Transverse colon (tissue), 4 donors: Measurements from ENCODE around the gene MSANTD2. TPM values are rescaled to one million over a fixed set of nuclear protein-coding genes. Genes with fewer than 3 reads are reported as not detected.

Source experiments
- DNase-seq: peaks from one replicate; pipeline ENCODE4 v3.0.0-alpha.2; 2019
- H3K27ac ChIP-seq, 4 donors: fragments of 200-600 bp; sonication (generic); 2 replicates each; pipeline ENCODE4 v1.5.1; 2016 to 2018; ENCODE audit warnings: inconsistent platforms in 4 of 4
- H3K27me3 ChIP-seq: fragments of 200-600 bp; sonication (generic); 2 replicates; pipeline ENCODE4 v1.5.1; 2017; ENCODE audit warnings: inconsistent platforms
- H3K36me3 ChIP-seq, 4 donors: fragments of 200-600 bp; sonication (generic); 2 replicates each; pipeline ENCODE4 v1.5.1; 2017 to 2019; ENCODE audit warnings: inconsistent platforms in 4 of 4
- H3K4me1 ChIP-seq, 4 donors: fragments of 200-600 bp; sonication (generic); 2 replicates each; pipeline ENCODE4 v1.5.1; 2017 to 2020; ENCODE audit warnings: inconsistent platforms in 4 of 4
- H3K4me3 ChIP-seq, 4 donors: fragments of 200-600 bp; sonication (generic); 1 replicate in 1 of 4; 2 replicates in 3 of 4; pipeline versions ENCODE4 v1.5.1 to v1.6.1; 2017 to 2019; ENCODE audit warnings: inconsistent platforms in 4 of 4
- H3K9me3 ChIP-seq, 2 donors: fragments of 200-600 bp; sonication (generic); 2 replicates each; pipeline ENCODE4 v1.5.1; 2017 to 2019; ENCODE audit warnings: inconsistent platforms in 2 of 2
- EP300 ChIP-seq: sonication (generic); formaldehyde crosslinking; IDR thresholded peaks from one replicate; pipeline ENCODE4 v1.6.1; 2017; ENCODE audit warnings: antibody characterized with exemption, low read depth
- POLR2A ChIP-seq: fragments of 450-650 bp; IDR thresholded peaks from one replicate; pipeline ENCODE4 v1.6.1; 2016; ENCODE audit warnings: antibody characterized with exemption, mild to moderate bottlenecking, moderate library complexity
- POLR2AphosphoS5 ChIP-seq, 3 donors: sonication (generic); formaldehyde crosslinking; IDR thresholded peaks; one replicate each; pipeline ENCODE4 v1.6.1; 2016; ENCODE audit warnings: antibody characterized with exemption in 3 of 3
- WGBS, 2 donors: methylation state at CpG; one replicate each; pipeline ENCODE4 v1.1.5; 2018; ENCODE audit warnings: low coverage in 1 of 2; 5-methylcytosine and 5-hydroxymethylcytosine counted together
- in situ Hi-C, 4 donors: fragments of 200-750 bp; cut with MboI; loops; one replicate each; pipeline versions ENCODE4 v1.15.0 to v1.15.1; 2017; ENCODE audit warnings: low sequenced_read_pairs in 3 of 4, low pct_ligation_motif_present in 1 of 4, low pct_unique_long_range_greater_than_20kb in 1 of 4
- intact Hi-C: fragments of 100-400 bp; cut with DNase I; formaldehyde crosslinking; loops from one replicate; pipeline ENCODE4 v1.15.1; 2023; ENCODE audit warnings: low total_unique reads
- total RNA-seq, 4 donors: library from RNA; depleted of rRNA; stranded (reverse); fragments of >200 nt; gene quantifications; one replicate each; pipeline ENCODE4 v1.1.0, GENCODE V29; 2016
- TF ChIP-seq, protein P1 (sequence below), 5 experiments: fragments of 200-600 bp in 3 of 5; fragments of 450-650 bp in 2 of 5; sonication (generic) in 3 of 5; IDR thresholded peaks; 1 replicate in 2 of 5; 2 replicates in 3 of 5; pipeline ENCODE4 v1.5.1; 2016 to 2017; ENCODE audit warnings: antibody characterized with exemption in 5 of 5, inconsistent platforms in 3 of 5, mild to moderate bottlenecking in 2 of 5, moderate library complexity in 1 of 5

MSANTD2 gene
- total RNA-seq, 4 donors from 2014 or later, result 8.1 to 40.0 (median 15.1) TPM

- no peak for DNase-seq
- Histone ChIP-seq H3K9me3 (no peaks in the 10 kb centered on the region), H3K36me3 (no peaks in the 10 kb centered on the region), H3K27me3 (no peaks in the 10 kb centered on the region), H3K4me1 (peaks cover 5 to 31% (median 20%) of the 10 kb centered on the region in 4 donors), H3K27ac (peak overlapping the region in 1 of 4 donors; percentile 94), H3K4me3 (no peak overlapping the region)
- intact Hi-C loops, result no loop called here
- in situ Hi-C loops, result no loop called here
- TF ChIP-seq POLR2A (no peak), POLR2AphosphoS5 (IDR thresholded peaks at IDR 0.05) (no peak), EP300 (no peak)
- TF ChIP-seq, protein P1, sequence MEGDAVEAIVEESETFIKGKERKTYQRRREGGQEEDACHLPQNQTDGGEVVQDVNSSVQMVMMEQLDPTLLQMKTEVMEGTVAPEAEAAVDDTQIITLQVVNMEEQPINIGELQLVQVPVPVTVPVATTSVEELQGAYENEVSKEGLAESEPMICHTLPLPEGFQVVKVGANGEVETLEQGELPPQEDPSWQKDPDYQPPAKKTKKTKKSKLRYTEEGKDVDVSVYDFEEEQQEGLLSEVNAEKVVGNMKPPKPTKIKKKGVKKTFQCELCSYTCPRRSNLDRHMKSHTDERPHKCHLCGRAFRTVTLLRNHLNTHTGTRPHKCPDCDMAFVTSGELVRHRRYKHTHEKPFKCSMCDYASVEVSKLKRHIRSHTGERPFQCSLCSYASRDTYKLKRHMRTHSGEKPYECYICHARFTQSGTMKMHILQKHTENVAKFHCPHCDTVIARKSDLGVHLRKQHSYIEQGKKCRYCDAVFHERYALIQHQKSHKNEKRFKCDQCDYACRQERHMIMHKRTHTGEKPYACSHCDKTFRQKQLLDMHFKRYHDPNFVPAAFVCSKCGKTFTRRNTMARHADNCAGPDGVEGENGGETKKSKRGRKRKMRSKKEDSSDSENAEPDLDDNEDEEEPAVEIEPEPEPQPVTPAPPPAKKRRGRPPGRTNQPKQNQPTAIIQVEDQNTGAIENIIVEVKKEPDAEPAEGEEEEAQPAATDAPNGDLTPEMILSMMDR (IDR thresholded peaks at IDR 0.05), result no peak
- 75 to 88% methylated on average over 7 to 8 of the region's 8 CpGs for WGBS, 2 donors
Measured at GRCh38 chr11:124801636-124802312, 1.6 kb upstream of the MSANTD2 start.

DNA sequence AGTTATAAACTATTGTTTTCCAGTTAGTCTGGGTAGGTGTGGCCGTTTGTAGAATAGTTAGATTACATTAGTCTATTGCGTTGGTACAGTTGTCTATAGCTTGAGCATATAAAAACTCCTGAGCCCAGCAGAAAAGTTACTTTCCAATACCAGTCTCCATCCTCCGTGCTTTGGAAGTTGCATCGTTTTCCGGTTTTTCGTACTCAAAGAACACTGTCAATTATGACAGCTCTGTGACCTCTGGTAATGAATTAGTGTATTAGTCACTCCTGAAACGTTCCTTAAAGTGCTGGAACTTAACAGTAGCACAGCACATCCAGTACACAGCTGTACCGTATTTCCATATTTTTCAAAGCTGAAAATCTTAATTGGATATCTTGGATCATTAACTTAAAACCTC lies 808 bp upstream of the MSANTD2 start:
- Histone ChIP-seq H3K4me1 (peaks cover 5 to 31% (median 20%) of the 10 kb centered on the region in 4 donors), H3K27ac (peak overlapping the region; percentile 94 to 98 (median 96)), H3K9me3 (no peaks in the 10 kb centered on the region), H3K36me3 (no peaks in the 10 kb centered on the region), H3K4me3 (peak overlapping the region; percentile 84 to 97 (median 90)), H3K27me3 (no peaks in the 10 kb centered on the region)
- intact Hi-C loops, result no loop called here
- TF ChIP-seq EP300, result no peak
- TF ChIP-seq, protein P1 (IDR thresholded peaks at IDR 0.05), result no peak
- no peak for TF ChIP-seq POLR2A
- no peak for TF ChIP-seq POLR2AphosphoS5 (IDR thresholded peaks at IDR 0.05)
- WGBS, 2 donors, result 2 to 8% methylated on average over 7 to 8 of the region's 8 CpGs
- in situ Hi-C loops, result no loop called here
- DNase-seq, result no peak

DNA sequence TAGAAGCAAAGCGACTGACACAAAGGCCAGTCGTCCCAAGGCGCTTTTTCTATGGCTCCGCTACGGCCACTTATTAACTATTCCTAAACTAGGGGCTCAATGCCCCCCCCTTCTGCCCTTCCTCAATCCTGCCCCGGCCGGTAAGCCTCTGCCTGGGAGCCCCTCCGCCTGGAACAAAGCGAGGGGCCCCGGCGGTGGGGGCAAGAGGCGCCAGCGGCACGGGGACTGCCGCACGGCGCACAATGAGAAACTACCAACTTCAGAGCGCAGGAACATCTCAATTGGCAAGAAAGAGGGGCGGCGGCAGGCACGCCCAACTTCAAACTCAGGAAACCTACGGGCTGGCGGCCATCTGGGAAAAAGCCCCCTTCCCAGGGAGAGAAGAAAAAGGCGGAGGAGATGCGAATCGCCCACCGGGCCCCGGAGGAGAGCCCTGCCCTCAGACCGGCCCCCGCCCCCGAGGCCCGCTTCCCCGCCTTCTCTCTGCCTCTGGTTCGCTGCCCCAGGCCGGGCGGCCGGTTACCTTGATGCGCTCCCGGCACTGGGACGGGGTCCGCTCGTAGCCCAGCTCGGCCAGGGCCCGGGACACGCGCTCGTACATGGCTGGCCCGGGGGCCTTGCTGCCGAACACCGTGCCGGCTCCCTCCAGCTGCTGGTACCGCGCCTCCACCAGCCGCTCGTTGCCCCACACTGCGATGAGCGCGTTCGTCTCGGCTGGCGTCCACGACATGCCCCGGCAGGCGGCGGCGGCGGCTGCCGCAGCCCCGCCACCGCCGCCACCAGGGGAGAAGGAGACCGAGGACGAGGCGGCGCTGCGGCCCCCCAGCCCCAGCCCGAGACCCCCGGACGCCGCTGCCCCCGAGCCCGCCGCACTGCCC lies 619 bp downstream of the MSANTD2 start:
- Histone ChIP-seq H3K27me3 (no peaks in the 10 kb centered on the region), H3K36me3 (no peaks in the 10 kb centered on the region), H3K4me1 (peaks cover 5 to 31% (median 20%) of the 10 kb centered on the region in 4 donors), H3K9me3 (no peaks in the 10 kb centered on the region), H3K4me3 (peak overlapping the region; percentile 84 to 97 (median 90)), H3K27ac (peak overlapping the region; percentile 94 to 98 (median 96))
- TF ChIP-seq, protein P1 (IDR thresholded peaks at IDR 0.05), result peak in 1 of 5 experiments; percentile 3
- TF ChIP-seq POLR2A (no peak), POLR2AphosphoS5 (IDR thresholded peaks at IDR 0.05) (no peak), EP300 (no peak)
- 0% methylated on average over 41 of the region's 83 CpGs; no CpG with 5 or more reads in 1 of the 2 donors for WGBS, 2 donors
- intact Hi-C loops (loop anchor here (5.0 kb wide), 1 partner anchor 698 kb away; the partner anchor contains the start of gene FEZ1), in situ Hi-C loops (no loop called here)
- DNase-seq, result peak; percentile 41

- DNase-seq, result peak; percentile 11
- in situ Hi-C loops, result no loop called here
- WGBS, 2 donors, result 4 to 14% methylated on average over 4 to 8 of the region's 8 CpGs
- peaks cover 5 to 31% (median 20%) of the 10 kb centered on the region in 4 donors for H3K4me1 ChIP-seq
- TF ChIP-seq POLR2AphosphoS5 (IDR thresholded peaks at IDR 0.05), result no peak
- H3K27ac ChIP-seq, result peak overlapping the region; percentile 94 to 98 (median 96)
- H3K27me3 ChIP-seq, result no peaks in the 10 kb centered on the region
- H3K36me3 ChIP-seq, result no peaks in the 10 kb centered on the region
- H3K4me3 ChIP-seq, result peak overlapping the region; percentile 84 to 97 (median 90)
- intact Hi-C loops, result loop anchor here (5.0 kb wide), 1 partner anchor 698 kb away; the partner anchor contains the start of gene FEZ1
- no peaks in the 10 kb centered on the region for H3K9me3 ChIP-seq
Measured at GRCh38 chr11:124798991-124799347, 1.2 kb downstream of the MSANTD2 start.
